Measurements from ENCODE around the gene GALNT17.

GALNT17 gene

DNA sequence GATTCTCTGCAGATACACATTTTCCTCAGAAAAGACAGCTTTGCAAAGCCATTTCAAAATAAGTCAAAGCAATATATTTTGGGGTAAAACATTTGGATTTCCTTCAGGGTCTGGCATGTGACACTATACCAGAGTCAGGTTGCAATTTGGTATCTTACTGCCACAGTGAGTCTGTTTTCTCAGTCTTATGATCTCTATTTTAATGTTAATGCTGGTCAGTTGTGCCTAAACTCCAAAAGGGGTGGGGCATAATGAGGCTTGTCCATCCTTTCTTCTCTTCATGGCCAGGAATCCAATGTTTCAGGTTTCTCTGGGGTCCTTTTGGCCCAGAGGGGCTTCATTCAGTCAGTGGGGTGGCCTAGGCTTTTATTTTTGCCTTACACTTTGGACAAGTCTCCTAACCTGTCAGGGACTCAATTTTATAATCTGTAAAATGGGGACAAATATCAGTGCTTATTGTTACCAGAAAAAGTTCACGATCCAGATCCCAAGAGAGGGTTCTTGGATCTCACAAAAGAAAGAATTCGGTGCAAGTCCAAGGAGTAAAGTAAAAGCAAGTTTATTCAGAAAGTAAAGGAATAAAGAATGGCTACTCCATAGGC, 341.5 kb downstream of the GALNT17 start:
- DNase-seq (ENCODE audit: low spot score): no peak
- TF ChIP-seq, protein P1, sequence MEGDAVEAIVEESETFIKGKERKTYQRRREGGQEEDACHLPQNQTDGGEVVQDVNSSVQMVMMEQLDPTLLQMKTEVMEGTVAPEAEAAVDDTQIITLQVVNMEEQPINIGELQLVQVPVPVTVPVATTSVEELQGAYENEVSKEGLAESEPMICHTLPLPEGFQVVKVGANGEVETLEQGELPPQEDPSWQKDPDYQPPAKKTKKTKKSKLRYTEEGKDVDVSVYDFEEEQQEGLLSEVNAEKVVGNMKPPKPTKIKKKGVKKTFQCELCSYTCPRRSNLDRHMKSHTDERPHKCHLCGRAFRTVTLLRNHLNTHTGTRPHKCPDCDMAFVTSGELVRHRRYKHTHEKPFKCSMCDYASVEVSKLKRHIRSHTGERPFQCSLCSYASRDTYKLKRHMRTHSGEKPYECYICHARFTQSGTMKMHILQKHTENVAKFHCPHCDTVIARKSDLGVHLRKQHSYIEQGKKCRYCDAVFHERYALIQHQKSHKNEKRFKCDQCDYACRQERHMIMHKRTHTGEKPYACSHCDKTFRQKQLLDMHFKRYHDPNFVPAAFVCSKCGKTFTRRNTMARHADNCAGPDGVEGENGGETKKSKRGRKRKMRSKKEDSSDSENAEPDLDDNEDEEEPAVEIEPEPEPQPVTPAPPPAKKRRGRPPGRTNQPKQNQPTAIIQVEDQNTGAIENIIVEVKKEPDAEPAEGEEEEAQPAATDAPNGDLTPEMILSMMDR (IDR thresholded peaks at IDR 0.05; ENCODE audit: extremely low read depth, missing control alignments): no peak

DNA sequence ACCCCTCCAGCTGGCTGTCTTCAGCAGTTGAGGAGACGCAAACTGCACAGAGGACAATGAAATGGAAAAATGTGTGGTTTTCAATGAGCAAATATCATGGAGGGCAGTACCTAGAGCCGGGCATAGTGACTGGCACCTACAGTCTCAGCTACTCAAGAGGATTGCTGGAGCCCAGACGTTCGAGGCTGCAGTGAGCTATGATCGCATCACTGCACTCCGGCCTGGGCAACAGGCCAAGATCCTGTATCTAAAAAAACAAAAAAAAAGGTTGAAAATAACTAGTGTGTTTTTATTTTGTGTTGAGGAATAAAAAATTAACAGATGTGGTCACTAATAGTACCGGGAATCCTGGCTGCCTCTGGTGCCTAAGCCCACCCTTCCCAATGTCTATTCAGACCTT, 345.5 kb downstream of the GALNT17 start:
- TF ChIP-seq, protein P1 (IDR thresholded peaks at IDR 0.05; ENCODE audit: extremely low read depth, missing control alignments): no peak
- no peak for DNase-seq (ENCODE audit: low spot score)

DNA sequence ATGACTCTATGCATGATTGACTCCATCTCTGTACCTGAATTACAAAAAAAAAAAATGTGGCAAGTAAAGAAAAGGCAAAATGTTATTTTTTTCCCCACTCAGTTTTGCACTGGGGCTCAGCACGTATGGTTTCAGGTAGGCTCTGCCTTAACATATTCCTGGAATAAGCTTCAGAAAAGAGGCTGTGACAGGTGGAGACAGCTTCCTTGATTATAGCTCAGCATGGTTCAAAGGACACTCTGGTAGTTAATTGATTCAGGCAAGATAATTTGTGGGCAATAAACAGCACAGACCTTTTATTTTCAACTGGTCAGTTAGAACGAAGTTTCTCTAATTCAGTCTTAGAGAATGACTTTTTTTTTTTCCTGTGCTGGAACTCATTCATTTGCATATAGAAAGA, 347.3 kb downstream of the GALNT17 start:
- DNase-seq (ENCODE audit: low spot score): no peak
- TF ChIP-seq, protein P1 (IDR thresholded peaks at IDR 0.05; ENCODE audit: extremely low read depth, missing control alignments): no peak

DNA sequence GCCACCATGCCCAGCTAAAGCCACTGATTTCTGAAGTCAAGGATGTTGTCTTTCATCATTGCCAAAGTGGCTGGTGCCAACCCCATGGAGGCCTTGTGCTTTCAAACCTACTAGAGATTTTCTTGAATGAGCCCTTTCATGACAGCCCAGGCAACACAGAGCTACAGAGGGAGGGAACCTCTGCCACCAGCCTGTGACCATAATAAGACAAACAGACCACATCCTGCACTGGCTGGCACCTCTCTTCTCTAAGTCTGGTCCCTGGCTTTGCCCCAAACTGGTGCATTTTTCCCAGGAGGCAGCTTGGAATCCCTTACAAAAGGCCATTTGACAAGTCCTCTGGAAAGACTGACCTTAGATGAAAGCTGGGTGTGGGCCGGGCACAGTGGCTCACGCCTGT, 348.8 kb downstream of the GALNT17 start:
- TF ChIP-seq, protein P1 (IDR thresholded peaks at IDR 0.05; ENCODE audit: extremely low read depth, missing control alignments): no peak
- DNase-seq (ENCODE audit: low spot score): no peak

DNA sequence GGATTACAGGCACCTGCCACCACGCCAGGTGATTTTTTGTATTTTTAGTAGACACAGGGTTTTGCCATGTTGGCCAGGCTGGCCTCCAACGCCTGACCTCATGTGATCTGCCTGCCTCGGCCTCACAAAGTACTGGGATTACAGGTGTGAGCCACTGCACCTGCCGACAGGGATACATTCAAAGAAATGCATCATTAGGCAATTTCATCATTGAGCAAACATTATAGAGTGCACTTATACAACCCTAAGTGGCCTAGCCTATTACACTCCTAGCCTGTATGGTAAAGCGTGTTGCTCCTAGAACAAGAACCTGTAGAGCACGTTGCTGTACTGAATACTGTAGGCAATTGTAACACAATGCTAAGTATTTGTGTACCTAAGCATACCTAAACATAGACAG, 350.3 kb downstream of the GALNT17 start:
- no peak for DNase-seq (ENCODE audit: low spot score)
- TF ChIP-seq, protein P1 (IDR thresholded peaks at IDR 0.05; ENCODE audit: extremely low read depth, missing control alignments): no peak

DNA sequence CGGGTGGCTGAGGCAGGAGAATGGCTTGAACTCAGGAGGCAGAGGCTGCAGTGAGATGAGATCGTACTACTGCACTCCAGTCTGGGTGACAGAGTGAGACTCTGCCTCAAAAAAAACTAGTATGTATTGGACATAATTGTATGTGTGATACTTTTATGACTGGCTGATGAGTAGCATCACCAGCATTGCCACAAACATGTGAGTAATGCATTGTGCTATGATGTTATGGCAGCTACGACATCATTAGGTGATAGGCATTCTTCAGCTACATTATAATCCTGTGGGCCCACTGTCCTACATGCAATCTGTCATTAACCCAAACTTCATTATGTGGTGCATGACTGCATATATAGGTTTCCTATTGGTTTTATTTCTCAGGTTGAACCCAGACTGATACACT, 352.4 kb downstream of the GALNT17 start:
- no peak for DNase-seq (ENCODE audit: low spot score)
- TF ChIP-seq, protein P1 (IDR thresholded peaks at IDR 0.05; ENCODE audit: extremely low read depth, missing control alignments): no peak

DNA sequence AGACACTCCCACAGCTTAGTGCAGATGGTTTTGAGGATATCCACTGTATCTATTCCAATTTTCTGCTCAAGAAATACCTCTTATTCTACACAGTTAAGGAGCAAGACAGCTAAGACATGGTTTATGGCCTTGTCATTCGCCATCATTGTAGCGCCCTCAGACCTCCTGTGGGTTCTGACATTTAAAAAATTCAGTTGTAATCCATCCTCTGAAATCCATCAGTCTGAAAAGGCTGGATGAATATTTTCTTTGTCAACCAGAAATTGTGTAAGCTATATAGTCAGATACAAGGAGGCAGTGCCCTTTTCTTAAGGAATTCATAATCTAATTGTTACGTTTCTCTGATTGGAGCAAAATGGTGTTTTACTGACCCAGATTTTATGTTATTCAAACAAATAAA, 353.6 kb downstream of the GALNT17 start:
- TF ChIP-seq, protein P1 (IDR thresholded peaks at IDR 0.05; ENCODE audit: extremely low read depth, missing control alignments): no peak
- DNase-seq (ENCODE audit: low spot score): no peak

All from GM20000 (cell line).